Measurements from ENCODE around the gene PHOX2B. TPM values are rescaled to one million over a fixed set of nuclear protein-coding genes. Genes with fewer than 3 reads are reported as not detected.

Gene PHOX2B
- total RNA-seq, 4 donors from 2014 or later: not detected

DNA sequence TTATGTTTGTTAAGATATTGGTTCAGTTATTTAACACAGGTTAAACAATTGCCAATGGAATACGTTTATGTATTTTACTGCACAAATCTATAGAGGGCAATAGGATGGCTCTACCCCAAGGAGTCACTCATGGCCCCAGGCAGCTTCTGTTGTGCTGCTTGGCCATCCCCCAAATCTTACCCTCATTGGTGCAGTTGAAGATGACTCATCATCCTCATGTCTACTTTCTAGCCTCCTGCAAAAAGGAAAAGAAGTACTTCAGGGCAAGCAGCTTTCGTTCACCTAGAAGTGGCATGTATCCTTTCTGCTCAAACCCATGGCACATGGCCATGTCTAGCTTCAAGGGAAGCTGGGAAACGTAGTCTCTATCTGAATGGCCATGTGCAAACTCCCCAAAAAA, 14.2 kb downstream of the PHOX2B start:
- no peaks in the 10 kb centered on the region for H3K36me3 ChIP-seq
- H3K27me3 ChIP-seq: peaks cover 0 to 10% of the 10 kb centered on the region in 2 donors
- no peak overlapping the region for H3K27ac ChIP-seq
- WGBS, 2 donors: 69 to 80% methylated on average over 3 of the region's 3 CpGs
- no peaks in the 10 kb centered on the region for H3K9me3 ChIP-seq
- H3K4me1 ChIP-seq: no peaks in the 10 kb centered on the region
- TF ChIP-seq EP300 (IDR thresholded peaks at IDR 0.05) (no peak), POLR2A (IDR thresholded peaks at IDR 0.05) (no peak)
- TF ChIP-seq, protein P1, sequence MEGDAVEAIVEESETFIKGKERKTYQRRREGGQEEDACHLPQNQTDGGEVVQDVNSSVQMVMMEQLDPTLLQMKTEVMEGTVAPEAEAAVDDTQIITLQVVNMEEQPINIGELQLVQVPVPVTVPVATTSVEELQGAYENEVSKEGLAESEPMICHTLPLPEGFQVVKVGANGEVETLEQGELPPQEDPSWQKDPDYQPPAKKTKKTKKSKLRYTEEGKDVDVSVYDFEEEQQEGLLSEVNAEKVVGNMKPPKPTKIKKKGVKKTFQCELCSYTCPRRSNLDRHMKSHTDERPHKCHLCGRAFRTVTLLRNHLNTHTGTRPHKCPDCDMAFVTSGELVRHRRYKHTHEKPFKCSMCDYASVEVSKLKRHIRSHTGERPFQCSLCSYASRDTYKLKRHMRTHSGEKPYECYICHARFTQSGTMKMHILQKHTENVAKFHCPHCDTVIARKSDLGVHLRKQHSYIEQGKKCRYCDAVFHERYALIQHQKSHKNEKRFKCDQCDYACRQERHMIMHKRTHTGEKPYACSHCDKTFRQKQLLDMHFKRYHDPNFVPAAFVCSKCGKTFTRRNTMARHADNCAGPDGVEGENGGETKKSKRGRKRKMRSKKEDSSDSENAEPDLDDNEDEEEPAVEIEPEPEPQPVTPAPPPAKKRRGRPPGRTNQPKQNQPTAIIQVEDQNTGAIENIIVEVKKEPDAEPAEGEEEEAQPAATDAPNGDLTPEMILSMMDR (IDR thresholded peaks at IDR 0.05): no peak
- H3K4me3 ChIP-seq: no peak overlapping the region
- DNase-seq (ENCODE audit: low spot score in 2 of 2): no peak

DNA sequence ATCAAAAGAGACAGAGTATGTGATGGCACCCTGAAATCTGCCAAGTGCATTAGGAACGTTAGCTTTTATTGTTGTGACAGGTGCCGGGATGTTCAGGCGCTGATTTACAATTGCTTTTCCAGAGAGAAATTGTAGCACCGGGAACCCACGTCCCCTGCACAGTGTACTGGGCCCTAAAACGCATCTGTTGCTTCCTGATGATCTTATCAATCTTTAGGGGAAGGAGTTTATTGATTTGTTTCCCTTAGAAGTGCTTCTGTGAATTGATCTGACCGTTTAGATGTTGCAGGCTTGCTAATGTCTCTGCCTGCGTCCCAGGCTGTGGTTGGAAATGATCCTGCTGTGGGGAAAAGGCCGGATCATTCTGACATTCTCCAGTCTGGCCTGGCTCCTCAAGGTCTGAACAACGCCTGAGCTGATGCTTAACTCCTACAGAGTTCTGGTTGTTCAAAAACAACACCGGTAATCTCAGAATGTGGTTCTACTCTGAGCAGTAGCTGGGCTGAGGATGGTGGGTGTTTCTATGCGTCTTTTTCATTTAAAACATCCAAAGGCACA, 16.9 kb downstream of the PHOX2B start:
- no peaks in the 10 kb centered on the region for H3K36me3 ChIP-seq
- 34 to 39% methylated on average over 12 of the region's 12 CpGs for WGBS, 2 donors
- no peak for DNase-seq (ENCODE audit: low spot score in 2 of 2)
- TF ChIP-seq, protein P1 (IDR thresholded peaks at IDR 0.05): no peak
- no peak for TF ChIP-seq EP300 (IDR thresholded peaks at IDR 0.05)
- H3K27ac ChIP-seq: no peak overlapping the region
- H3K27me3 ChIP-seq: peaks cover 0 to 10% of the 10 kb centered on the region in 2 donors
- no peak overlapping the region for H3K4me3 ChIP-seq
- no peaks in the 10 kb centered on the region for H3K9me3 ChIP-seq
- H3K4me1 ChIP-seq: no peaks in the 10 kb centered on the region

DNA sequence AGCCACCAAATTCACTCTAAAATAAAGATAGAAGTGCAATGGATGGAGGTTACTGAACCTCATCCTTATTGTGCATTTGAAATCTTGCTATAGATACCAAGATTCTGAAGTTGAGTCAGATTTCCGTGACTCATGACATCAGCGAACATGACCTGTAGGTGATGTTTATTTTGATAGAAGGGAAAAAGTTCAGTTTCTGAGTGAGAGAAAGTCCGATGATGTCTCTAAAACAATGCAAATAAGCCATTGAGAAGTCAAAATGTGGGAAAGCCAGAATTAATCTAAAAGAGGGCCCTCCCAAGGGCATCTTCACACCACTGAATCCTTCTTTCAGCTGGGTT, 20.0 kb downstream of the PHOX2B start:
- Histone ChIP-seq H3K9me3 (peaks cover 0 to 10% (median 0%) of the 10 kb centered on the region in 4 donors), H3K27ac (no peak overlapping the region), H3K27me3 (no peaks in the 10 kb centered on the region), H3K36me3 (no peaks in the 10 kb centered on the region), H3K4me3 (no peak overlapping the region), H3K4me1 (no peaks in the 10 kb centered on the region)
- WGBS, 2 donors: 79 to 82% methylated on average over 3 of the region's 3 CpGs
- DNase-seq (ENCODE audit: low spot score in 2 of 2): no peak
- TF ChIP-seq POLR2A (IDR thresholded peaks at IDR 0.05): no peak
- no peak for TF ChIP-seq EP300 (IDR thresholded peaks at IDR 0.05)
- TF ChIP-seq, protein P1 (IDR thresholded peaks at IDR 0.05): no peak

DNA sequence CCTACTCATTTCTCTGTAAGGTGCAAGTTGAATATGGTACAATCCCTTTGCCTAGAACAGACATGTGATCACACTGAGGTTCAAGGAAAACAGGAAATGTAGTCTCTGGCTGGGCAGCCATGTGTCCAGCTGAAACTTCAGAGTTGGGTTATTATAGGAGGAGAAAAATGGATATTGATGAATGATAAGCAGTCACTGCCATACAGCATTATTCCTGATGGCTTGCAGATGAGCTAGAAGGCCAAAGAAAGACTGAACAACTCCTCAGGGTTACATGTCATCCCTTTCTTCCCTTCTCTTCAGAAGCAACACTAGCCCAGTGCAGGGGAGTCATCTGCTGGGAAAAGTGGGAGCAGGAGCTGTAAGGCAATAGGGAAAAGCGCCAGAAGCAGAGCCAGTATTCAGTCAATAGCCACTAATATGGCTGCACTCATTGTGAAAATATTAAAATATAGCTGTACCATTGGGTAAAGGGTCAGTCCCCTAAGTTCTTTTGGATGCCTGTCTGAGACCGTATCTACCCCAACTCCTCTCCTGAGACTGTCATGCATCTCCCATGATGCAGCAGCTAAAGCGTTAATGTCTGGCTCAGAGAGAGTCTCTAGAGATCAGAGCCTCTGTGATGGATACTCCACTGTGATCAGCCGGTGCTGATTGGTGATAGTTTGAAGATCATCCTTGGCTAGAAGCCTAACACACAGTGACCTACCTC, 20.5 kb downstream of the PHOX2B start:
- H3K27ac ChIP-seq: no peak overlapping the region
- H3K4me1 ChIP-seq: no peaks in the 10 kb centered on the region
- TF ChIP-seq EP300 (IDR thresholded peaks at IDR 0.05): no peak
- TF ChIP-seq, protein P1 (IDR thresholded peaks at IDR 0.05): no peak
- no peak for TF ChIP-seq POLR2A (IDR thresholded peaks at IDR 0.05)
- H3K27me3 ChIP-seq: no peaks in the 10 kb centered on the region
- no peak overlapping the region for H3K4me3 ChIP-seq
- WGBS, 2 donors: 60 to 76% methylated on average over 4 of the region's 4 CpGs
- no peaks in the 10 kb centered on the region for H3K36me3 ChIP-seq
- DNase-seq (ENCODE audit: low spot score in 2 of 2): no peak
- H3K9me3 ChIP-seq: peaks cover 0 to 10% (median 0%) of the 10 kb centered on the region in 4 donors

DNA sequence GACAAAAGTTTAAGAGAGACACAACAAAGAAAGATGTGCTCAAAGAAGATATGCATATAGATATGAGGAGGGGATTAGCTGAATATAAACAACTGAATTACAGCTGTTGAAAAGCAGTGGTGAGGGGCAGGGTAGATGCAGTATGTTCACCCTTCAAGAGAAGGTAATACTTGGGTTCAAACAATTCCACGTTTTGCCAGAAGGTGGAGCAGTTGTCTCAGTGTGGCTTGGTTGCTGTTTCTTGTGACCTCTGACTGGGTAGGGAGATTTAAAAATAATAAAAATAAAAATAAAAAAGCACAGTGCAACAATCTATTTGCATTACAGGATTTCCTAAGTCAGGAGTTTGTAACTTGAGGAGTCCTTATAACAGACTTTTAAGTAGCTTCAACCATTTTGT, 23.3 kb downstream of the PHOX2B start:
- Histone ChIP-seq H3K4me3 (no peak overlapping the region), H3K9me3 (peaks cover 0 to 10% (median 0%) of the 10 kb centered on the region in 4 donors), H3K36me3 (no peaks in the 10 kb centered on the region), H3K4me1 (no peaks in the 10 kb centered on the region), H3K27ac (no peak overlapping the region), H3K27me3 (no peaks in the 10 kb centered on the region)
- DNase-seq (ENCODE audit: low spot score in 2 of 2): no peak
- TF ChIP-seq EP300 (IDR thresholded peaks at IDR 0.05) (no peak), POLR2A (IDR thresholded peaks at IDR 0.05) (no peak)
- TF ChIP-seq, protein P1 (IDR thresholded peaks at IDR 0.05): no peak
- 0 to 9% methylated on average over 1 of the region's 1 CpG for WGBS, 2 donors
